Femur (tissue), 1 donor: ENCODE measurements around the gene TFDP1.
"Not testable (repeated sequence)": the region's sequence is repeated elsewhere in the genome, so short reads cannot be mapped to it uniquely, and the experiment has no call there.

Experiments
- DNase-seq: peaks from one replicate; pipeline ENCODE4 v3.0.0-alpha.2; 2017

TFDP1 gene

DNA sequence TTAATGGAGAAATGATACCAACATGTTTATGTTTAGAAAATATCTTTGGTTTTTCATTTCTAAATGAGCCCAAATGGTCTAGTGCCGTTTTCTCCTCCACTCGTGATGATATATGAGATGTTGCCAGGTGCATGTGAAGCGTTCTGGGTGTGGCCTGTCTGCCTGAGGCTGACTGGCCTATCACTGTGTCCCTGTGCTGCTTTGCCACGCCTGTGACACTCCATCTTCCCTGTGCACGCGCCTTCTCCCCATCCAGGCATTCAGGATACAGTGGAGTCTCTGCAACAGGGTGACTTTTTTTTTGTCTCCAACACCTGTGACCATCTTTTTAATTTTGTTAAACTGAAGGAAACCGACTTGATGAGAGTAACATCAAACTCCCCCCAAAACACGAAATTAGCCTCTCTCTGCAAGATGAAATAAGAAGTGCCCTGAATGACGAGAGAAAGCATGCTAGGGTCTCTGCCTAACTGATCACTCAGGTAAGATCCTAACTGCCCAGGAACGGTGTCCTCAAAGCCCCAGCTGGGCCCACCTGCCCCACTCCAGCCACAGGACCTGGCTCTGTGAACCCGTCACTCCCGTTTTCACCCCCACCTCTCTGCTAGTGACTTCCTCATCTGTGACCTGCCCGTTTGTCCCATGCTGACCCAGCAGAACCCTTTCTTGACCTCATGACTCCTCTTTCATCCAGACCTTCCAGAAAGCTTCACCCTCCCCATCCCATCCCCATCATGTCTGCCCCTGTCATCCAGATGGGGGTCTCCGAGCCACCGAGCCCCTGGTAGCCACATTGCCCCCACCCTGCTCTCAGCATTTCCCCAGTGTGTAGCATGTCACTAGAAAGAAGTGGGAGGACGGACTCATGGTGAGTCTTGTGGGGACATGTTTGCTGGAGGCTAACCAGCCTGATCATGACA lies 33.2 kb upstream of the TFDP1 start:
- DNase-seq = no peak

DNA sequence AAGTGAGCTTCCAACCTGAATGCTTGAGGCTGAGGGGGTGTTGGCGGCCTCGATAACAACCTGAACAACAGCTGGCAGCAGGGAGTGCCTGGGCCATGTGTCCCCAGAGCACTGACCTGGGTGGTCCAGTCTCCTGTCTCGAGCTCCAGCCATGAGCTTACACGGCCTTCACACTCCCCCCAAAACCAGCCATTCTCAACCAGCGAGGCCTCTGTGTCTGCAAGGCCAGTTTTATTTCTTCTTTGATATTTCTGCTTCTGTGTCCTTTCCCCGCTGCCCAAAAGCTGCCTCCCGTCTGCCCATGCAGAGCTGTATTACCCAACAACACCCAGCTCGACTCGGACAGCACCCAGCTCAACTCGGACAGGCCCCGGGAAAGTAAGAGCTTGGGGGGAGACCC lies 32.5 kb upstream of the TFDP1 start:
- DNase-seq = no peak

DNA sequence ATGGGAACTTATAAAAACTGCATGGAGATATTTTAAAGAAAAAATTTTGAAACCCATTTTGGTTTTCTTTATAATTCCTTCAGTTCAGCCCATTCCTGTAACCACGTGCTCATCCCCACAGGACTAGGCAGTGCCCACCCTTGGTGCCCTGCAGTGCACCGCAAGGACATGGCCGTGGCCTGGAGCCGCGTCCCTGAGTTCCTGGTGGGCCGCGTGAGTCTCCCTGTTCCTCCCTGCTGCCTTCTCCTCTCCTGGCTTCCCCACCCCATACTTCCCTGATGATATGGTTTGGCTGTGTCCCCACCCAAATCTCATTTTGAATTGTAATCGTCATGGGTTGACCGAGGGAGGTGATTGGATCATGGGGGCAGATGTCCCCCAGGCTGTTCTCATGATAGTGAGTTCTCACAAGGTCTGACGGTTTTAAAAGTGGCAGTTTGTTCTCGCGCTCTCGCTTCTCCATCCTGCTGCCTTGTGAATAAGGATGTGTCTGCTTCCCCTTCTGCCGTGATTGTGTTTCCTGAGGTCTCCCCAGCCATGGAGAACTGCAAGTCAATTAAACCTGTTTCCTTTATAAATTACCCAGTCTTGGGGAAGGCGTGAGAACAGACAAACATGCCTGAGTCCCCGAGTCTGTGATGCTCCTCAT lies 31.6 kb upstream of the TFDP1 start:
- DNase-seq = no peak

DNA sequence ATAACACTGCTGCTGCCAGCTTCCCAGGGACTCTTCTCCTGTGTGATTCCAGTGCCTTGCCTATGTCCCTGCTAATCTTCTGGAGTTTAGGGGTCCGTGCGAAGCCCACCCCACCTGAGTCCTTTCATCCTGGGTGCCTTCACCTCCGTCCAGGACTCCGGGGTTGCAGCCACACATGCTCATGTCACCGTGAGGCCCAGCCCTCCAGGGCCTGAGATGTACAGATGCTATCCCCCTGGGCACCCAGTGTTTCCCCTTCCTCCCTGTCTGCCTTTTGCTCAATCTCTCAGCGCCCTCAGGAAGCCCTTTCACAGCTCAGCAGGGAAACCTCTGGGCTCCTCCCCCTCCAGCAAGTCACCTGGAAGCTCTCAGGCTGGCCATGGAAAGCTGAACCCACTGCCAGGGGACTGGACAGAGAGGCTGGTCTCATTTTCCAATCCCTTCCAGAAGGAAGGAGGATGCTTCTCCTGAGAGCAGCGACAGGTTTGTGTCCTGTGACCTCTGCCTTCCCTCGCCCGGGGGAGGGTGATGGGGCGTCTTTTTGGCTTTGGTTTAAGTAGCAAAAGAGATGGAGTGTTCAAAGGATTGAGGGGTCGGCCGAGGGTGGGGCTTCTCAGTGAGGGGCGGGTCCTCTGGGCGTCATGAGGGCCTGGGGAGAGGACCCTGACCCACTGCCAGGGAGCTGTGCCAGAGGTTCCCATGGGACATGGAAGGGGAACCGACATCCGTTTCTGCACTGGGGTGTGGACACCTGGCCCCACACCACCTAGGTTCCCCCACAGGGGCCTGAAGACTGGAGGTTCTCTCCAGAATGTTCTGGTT lies 30.8 kb upstream of the TFDP1 start:
- no peak for DNase-seq

DNA sequence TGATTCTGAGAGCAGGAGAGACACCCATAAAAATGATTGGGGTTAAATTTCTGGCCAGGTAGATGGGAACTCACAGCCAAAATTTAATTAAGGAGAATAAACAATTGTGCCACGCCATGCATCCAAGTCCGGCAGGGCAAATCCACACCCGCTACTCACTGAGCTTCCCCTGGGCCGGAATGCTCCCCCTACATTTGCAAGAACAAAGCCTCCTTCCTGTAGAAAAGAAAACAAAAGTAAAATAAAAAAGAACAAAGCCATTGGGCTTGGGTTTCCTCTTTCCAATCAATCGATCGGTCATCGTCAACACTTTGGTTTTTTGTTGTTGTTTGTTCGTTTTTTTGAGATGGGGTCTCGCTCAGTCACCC lies 30.2 kb upstream of the TFDP1 start:
- no peak for DNase-seq

DNA sequence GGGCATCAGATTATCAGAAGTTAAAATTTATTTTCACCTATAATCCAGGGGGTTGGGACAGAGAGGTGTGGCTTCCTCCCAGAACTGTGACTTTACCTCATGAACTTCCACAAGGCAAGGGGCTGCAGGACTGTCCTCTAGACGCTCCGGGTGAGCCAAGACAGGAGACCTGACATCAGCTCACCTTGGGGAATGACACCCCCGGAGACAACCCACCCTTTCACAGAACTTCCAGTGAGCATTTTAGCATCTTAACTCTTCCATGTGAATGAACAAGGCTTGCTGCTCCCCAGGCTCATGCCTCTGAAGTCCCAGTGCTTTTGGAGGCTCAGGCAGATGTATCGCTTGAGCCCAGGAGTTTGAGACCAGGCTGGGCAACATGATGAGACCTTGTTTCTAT lies 29.4 kb upstream of the TFDP1 start:
- no peak for DNase-seq

DNA sequence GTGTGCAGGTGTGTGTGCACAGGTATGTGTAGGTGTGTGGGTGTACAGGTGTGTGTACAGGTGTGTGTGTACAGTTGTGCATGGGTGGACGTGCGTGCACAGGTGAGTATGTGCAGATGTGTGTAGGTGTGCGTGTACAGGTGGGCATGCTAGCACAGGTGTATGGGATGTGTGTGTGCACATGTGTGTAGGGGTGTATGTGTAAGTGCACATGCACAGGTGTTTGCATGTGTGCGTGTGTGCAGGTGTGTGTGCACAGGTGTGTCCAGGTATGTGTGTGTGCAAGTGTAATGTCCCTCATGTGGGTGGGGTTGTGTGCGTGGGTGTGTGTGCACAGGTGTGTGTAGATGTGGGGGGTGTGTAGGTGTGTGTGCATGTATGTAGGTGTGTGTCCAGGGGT lies 27.5 kb upstream of the TFDP1 start:
- no peak for DNase-seq

DNA sequence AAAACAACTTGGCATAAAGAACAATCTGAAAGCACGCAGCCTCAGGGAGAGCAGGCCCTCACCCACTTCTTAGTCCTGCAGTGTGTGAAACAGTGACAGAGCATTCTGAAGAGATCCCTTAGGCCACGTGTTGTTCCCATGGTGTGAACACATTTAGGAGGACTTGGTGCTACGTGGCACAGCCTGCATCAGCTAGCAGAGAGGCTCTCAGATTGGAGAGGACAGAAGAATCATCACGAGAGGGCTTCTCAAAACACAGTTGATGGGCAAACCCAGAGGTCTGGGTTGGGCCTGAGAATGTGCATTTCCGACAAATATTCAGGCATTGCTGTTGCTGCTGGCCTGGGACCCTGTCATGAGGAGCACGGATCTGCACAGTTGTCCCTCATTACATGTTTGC lies 26.1 kb upstream of the TFDP1 start:
- no peak for DNase-seq

DNA sequence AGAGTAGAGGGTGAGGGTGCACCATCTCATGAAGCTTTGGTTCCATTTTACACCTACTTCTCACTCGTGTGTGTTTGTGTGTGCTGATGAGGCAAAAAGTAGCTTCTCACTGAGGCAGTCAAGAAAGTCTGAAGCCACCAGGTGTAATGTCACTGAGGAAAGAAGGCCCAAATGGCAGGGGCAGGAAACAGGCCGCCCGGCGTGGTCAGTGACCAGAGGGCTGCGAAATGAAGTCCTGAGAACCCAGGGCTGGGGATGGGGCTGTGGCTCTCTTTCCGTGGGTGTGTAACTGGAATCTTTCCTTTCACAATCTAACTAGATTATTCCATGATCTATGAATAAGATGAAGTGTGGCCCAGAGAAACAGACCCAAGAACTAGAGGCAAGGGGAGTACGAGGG lies 25.5 kb upstream of the TFDP1 start:
- DNase-seq = no peak

DNA sequence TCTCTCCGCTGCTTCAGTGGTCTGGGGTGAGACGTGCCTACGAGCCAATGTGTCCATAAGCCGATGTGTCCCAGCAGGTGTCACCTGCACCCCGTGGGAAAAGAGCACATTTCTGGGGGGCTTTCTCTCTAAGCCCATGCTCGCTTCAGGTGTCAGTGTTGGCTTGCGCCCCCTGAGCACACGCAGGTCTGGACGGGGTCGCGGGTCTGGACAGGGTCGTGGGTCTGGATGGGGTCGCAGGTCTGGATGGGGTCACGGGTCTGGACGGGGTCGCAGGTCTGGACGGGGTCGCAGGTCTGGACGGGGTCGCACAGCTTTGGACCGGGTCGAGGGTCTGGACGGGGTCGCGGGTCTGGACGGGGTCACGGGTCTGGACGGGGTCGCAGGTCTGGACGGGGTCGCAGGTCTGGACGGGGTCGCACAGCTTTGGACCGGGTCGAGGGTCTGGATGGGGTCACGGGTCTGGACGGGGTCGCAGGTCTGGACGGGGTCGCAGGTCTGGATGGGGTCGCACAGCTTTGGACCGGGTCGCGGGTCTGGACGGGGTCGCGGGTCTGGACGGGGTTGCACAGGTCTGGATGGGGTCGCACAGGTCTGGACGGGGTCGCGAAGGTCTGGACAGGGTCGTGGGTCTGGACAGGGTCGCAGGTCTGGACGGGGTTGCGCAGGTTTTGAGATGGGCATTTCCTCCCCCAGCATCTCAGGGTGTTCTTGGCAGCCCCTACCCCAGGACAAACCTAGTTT lies 24.5 kb upstream of the TFDP1 start:
- no peak for DNase-seq

DNA sequence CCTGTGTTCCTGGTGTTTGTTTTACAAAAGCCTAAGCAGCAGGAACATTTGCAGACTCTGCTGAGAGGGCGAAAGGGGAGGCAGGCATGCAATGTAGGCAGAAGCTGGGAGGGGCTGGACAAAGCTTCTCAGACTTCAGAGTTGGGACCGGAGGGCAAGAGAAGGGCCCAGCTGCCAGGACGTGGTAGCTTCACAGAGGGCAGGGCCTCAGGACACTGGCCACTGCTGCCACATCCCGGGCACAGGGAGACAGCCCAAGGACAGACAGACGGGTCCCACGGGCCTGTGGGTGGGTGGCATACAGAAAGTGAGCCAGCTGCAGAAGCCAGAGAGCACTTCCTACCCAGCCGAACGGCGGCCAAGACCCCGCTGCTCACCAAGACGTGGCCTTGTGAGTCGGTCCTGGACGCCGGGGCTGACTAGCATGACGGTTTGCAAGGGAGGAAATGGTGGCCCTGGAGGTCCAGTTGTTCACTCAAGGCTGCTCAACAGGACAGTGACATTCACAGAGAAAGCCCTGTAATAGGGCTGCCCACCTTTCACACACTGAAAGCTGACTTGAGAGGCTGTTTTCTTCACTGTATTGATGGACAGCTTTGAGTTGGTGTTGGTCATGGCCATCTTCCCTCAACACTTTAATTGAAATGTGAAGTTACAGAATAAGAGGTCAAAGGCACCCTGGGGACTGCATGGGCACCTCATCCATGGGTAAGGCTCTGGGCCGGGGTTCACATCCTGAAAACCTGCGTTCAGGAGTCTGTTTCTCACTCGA lies 23.7 kb upstream of the TFDP1 start:
- no peak for DNase-seq

DNA sequence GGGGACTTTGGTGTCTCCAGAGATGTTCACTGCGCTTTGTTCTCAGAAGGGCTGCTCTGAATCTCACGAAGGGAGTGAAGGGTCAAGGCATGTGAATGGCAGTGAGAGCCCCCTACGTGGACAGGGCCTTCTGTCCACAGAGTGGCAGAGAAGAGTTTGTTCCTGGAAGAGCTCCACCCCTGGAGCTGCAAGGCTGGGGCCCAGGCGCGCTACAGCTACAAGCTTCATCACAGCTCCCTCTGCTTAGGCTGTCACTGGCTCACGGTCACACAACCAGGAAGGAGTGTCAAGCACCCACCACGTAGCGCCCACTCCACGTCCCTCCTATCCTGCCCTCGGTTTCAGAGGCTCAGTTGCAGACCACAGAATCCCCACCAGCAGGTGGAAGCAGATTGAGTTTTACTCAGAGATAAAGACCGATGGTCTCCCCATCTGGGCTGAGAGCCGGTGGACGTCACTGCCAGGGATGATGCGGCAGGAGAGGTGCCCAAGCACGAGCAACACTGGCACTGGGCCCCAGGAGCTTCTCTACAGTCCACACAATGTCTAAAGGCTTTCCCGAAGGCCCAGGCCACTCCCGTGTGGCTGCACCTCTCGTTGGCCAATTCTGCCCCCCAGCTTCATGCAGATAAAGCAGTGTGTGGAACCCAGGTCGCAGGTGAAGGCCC lies 23.0 kb upstream of the TFDP1 start:
- no peak for DNase-seq

DNA sequence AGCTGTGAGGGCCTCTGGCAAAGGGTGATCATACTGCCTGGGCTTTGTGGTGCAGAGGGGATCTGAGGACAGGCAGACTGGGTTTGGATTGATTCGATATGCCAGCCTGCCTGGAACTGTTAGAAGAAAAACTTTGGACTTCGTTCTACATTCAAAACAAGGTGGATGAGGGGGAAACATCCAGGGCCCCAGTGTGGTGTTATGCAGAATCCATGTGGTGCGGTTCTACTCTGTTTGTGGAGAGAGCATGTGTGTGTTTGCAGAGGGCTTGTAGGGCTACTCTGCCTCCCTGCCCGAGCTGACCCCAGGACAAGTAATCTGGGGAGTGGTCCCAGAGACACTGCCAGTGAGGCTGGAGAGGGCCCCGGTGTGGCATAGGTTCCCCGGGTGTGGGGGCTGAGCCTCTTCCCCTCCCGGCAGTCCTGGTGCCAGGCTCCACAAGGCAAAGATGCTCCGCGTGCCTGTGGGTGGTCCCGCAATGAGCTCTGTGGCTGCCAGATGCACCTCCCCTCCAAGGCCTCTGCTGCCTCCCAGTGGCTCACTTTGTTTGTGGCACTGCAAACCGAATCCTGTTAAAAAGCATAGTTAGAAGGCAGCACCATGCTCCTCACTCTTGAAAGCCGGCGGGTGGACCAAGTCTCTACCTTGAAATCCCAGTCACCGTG lies 22.3 kb upstream of the TFDP1 start:
- peak; percentile 86 for DNase-seq

DNA sequence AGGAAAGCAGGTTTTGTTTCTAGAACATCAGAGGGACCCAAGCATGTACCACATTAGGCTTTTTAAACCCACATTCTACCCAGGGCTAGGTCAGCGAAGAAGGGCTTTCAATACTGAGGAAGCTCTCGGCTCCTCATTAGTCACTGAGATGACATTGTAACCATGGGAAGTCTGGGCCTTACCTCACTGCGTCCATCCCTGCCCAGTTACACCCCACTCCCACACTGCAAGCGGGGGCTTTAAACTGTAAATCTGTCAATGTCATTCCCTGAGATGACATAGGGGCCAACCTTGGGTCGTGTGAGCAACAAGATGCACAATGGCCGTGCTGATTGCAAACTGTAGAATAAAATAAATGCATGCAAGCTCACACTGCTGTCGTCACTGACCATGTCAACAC lies 21.7 kb upstream of the TFDP1 start:
- DNase-seq = no peak

DNA sequence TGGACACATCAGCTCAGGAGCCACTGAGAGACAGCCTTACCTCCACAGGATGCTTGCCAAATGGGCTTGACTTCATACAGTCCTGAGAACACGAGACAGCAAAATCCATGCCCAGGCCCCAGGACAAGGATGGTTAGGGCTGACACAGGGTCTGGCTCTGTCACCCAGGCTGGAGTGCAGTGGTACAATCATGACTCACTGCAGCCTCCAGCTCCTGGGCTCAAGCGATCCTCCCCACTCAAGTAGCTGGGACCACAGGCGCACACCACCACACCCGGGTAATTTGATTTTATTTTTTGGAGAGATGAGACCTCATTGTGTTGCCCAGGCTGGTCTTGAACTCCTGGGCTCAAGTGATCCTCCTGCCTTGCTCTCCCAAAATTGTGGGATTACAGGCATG lies 21.0 kb upstream of the TFDP1 start:
- not testable (repeated sequence) for DNase-seq

DNA sequence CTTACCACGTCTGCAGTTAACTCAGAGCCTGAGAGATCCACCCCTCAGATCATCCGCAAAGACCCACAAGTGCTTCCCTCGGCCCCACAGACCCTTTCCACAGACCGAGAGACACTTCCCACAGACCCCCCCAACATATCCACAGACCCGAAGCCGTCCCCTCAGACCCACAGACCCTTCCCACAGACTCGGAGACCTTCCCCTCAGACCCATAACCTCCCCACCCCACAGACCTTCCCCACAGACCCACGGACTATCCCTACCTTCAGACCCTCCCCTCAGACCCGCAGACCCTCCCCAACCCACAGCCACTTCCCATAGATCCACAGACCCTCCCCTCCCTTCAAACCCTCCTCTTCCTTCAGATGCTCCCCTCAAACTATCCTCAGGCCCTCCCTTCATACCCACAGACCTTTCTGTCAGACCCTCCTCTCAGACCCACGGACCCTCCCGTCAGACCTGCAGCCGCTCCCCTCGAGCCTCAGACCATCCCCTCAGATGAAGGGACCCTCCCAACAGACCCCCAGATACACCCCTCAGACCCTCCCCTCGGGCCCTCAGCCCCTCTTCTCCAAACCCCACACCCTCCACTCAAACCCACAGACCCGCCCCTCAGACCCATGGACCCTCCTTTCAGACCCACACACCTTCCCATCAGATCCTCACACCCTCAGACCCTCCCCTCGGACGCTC lies 20.1 kb upstream of the TFDP1 start:
- peak; percentile 11 for DNase-seq

DNA sequence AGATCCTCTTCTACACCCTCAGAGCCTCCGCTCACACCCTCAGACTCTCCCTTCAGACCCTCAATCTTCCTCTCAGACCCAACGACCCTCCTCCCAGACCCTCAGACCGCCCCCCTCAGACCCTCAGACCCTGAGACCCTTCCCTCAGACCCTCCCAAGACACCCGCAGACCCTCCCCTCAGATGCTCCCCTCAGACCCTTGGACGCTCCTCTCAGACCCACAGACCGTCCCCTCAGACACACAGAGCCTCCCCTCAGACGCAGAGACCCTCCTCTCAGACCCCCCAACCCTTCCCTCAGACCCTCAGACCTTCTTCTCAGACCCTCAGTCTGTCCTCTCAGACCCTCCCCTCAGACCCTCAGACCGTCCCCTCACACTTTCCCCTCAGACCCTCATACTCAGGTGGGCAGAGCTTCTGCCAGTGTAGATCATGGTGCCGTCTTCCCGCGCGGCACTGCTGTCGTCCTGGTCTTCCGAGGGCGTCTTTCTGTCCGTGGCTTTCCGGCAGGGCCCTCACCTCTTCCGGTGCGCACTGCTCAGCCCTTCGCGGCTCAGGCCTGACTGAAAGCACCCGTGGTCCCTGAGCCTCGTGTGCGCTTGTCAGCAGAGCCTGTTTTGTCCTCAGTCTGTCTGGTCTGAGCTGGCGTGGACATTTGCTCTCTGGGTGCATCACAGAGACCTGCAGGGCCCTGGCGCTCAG lies 18.9 kb upstream of the TFDP1 start:
- no peak for DNase-seq

DNA sequence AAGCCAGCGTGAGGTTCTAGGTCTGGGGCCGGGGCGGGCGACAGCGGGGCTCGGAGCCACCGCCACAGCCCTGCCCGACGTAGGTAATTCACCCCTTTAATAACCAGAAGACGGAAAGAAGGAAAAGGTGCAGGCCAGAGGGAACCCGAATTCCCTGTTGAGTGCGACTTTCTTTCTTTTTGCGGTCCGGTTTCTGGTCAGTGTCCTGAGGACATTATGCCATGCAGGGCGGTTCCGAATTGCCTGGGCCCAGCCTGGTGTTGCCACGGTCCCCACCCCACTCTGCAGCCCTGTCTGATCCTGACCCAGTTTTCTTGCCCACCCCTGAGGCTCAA lies 18.4 kb upstream of the TFDP1 start:
- DNase-seq = peak; percentile 11

DNA sequence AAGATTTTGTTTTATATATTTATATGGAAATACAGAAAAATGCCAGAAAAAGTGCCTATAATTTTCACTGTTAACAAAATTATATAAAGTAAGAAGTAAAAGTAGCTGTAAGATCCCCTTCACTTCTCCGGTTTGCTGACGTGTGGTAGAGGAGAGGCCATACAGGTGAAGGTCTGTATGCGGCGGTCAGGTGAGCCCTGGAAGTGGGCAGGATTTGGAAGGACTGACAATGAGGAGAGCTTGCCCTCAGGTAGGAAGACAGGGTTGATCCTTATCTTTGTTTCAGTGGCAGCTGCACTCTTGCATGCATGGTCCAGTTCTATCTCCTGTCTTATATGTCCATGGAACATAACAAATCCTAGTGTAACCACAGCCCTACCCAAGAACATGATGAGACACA lies 16.9 kb upstream of the TFDP1 start:
- DNase-seq = no peak

DNA sequence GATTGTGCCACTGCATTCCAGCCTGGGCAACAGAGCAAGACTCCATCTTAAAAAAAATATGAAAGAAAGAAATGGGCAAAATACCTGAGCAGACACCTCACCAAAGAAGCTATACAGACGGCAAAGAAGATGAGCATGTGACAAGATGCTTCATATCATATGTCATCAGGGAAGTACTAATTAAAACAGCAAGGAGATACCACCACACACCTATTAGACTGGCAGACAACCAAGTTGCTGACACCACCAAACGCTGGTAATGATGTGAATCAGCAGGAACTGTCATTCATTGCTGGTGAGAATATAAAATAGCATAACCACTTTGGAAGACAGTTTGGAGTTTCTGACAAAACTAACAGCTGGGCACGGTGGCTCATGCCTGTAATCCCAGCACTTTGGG lies 11.5 kb upstream of the TFDP1 start:
- DNase-seq = no peak
